HT-29 (cell line): ENCODE results near the gene NRXN3. TPM values are rescaled to one million over a fixed set of nuclear protein-coding genes. Genes with fewer than 3 reads are reported as not detected.
"Not testable (repeated sequence)": the region's sequence is repeated elsewhere in the genome, so short reads cannot be mapped to it uniquely, and the experiment has no call there.

Source experiments
- DNase-seq: peaks from one replicate; pipeline ENCODE4 v3.0.0-alpha.2; 2015; ENCODE audit warnings: low spot score
- total RNA-seq: library from RNA; depleted of rRNA; stranded (reverse); fragments of >200 nt; shearing (Covaris generic); gene quantifications from 2 replicates; pipeline ENCODE4 v1.2.3, GENCODE V29; 2014

The NRXN3 gene
- total RNA-seq, 1 experiment from 2014 or later: not detected

- no peak for DNase-seq
Observed at GRCh38 chr14:78986989-78987388, 816.8 kb downstream of the NRXN3 start.

GRCh38 chr14:78989221-78989620 is 819.0 kb downstream of the NRXN3 start:
- DNase-seq: no peak

- DNase-seq: no peak
Observed at GRCh38 chr14:78992867-78993266, 822.7 kb downstream of the NRXN3 start.

GRCh38 chr14:78997811-78998210 is 827.6 kb downstream of the NRXN3 start:
- no peak for DNase-seq

- no peak for DNase-seq
Observed at GRCh38 chr14:79009286-79009685, 839.1 kb downstream of the NRXN3 start.

GRCh38 chr14:79011091-79011919 is 841.1 kb downstream of the NRXN3 start:
- peak; percentile 36 for DNase-seq

GRCh38 chr14:79011920-79012204 is 841.7 kb downstream of the NRXN3 start:
- no peak for DNase-seq

GRCh38 chr14:79016828-79017505 is 846.8 kb downstream of the NRXN3 start:
- no peak for DNase-seq

GRCh38 chr14:79017561-79017960 is 847.4 kb downstream of the NRXN3 start:
- DNase-seq: no peak

- DNase-seq: no peak
Observed at GRCh38 chr14:79018836-79019235, 848.7 kb downstream of the NRXN3 start.

- not testable (repeated sequence) for DNase-seq
Observed at GRCh38 chr14:79019898-79020297, 849.7 kb downstream of the NRXN3 start.

- DNase-seq: no peak
Observed at GRCh38 chr14:79021766-79022165, 851.6 kb downstream of the NRXN3 start.

- no peak for DNase-seq
Observed at GRCh38 chr14:79027138-79027537, 857.0 kb downstream of the NRXN3 start.

GRCh38 chr14:79028281-79028680 is 858.1 kb downstream of the NRXN3 start:
- no peak for DNase-seq

GRCh38 chr14:79036441-79036840 is 866.3 kb downstream of the NRXN3 start:
- no peak for DNase-seq

- no peak for DNase-seq
Observed at GRCh38 chr14:79037106-79037505, 866.9 kb downstream of the NRXN3 start.

- DNase-seq: no peak
Observed at GRCh38 chr14:79037593-79037992, 867.4 kb downstream of the NRXN3 start.

GRCh38 chr14:79040790-79041189 is 870.6 kb downstream of the NRXN3 start:
- no peak for DNase-seq

- no peak for DNase-seq
Observed at GRCh38 chr14:79043194-79043889, 873.2 kb downstream of the NRXN3 start.

GRCh38 chr14:79044894-79045624 is 874.9 kb downstream of the NRXN3 start:
- no peak for DNase-seq

GRCh38 chr14:79050787-79051727 is 880.9 kb downstream of the NRXN3 start:
- no peak for DNase-seq
